Esophagus squamous epithelium (tissue), 4 donors: ENCODE measurements around the gene AREL1.

ENCODE experiments used
- POLR2A ChIP-seq, 4 donors: fragments of 450-650 bp; IDR thresholded peaks; one replicate each; pipeline ENCODE4 v1.6.1; 2017; ENCODE audit warnings: antibody characterized with exemption in 4 of 4, mild to moderate bottlenecking in 4 of 4, moderate library complexity in 3 of 4
- TF ChIP-seq, protein P1 (sequence below), 6 experiments: fragments of 450-650 bp in 4 of 6; fragments of 200-600 bp in 2 of 6; sonication (generic) in 2 of 6; IDR thresholded peaks; one replicate each; pipeline ENCODE4 v1.5.1; 2016 to 2019; ENCODE audit warnings: antibody characterized with exemption in 6 of 6, mild to moderate bottlenecking in 4 of 6, moderate library complexity in 4 of 6

GRCh38 chr14:74667758-74668157, 45.1 kb downstream of the AREL1 start:
- TF ChIP-seq, protein P1, sequence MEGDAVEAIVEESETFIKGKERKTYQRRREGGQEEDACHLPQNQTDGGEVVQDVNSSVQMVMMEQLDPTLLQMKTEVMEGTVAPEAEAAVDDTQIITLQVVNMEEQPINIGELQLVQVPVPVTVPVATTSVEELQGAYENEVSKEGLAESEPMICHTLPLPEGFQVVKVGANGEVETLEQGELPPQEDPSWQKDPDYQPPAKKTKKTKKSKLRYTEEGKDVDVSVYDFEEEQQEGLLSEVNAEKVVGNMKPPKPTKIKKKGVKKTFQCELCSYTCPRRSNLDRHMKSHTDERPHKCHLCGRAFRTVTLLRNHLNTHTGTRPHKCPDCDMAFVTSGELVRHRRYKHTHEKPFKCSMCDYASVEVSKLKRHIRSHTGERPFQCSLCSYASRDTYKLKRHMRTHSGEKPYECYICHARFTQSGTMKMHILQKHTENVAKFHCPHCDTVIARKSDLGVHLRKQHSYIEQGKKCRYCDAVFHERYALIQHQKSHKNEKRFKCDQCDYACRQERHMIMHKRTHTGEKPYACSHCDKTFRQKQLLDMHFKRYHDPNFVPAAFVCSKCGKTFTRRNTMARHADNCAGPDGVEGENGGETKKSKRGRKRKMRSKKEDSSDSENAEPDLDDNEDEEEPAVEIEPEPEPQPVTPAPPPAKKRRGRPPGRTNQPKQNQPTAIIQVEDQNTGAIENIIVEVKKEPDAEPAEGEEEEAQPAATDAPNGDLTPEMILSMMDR (IDR thresholded peaks at IDR 0.05) = no peak
- TF ChIP-seq POLR2A (IDR thresholded peaks at IDR 0.05) = no peak
